Stimulated activated CD8-positive, alpha-beta memory T cell treated with anti-CD3 and anti-CD28 coated beads, Interleukin-2, amount 100 ng/mL, for 1 hour (primary cell): Measurements from ENCODE around the gene NUCKS1.

Source experiments
- DNase-seq, 2 donors: peaks; one replicate each; pipeline ENCODE4 v3.0.0-alpha.2; 2020; ENCODE audit warnings: low read depth in 2 of 2

NUCKS1 gene, protein sequence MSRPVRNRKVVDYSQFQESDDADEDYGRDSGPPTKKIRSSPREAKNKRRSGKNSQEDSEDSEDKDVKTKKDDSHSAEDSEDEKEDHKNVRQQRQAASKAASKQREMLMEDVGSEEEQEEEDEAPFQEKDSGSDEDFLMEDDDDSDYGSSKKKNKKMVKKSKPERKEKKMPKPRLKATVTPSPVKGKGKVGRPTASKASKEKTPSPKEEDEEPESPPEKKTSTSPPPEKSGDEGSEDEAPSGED

DNA sequence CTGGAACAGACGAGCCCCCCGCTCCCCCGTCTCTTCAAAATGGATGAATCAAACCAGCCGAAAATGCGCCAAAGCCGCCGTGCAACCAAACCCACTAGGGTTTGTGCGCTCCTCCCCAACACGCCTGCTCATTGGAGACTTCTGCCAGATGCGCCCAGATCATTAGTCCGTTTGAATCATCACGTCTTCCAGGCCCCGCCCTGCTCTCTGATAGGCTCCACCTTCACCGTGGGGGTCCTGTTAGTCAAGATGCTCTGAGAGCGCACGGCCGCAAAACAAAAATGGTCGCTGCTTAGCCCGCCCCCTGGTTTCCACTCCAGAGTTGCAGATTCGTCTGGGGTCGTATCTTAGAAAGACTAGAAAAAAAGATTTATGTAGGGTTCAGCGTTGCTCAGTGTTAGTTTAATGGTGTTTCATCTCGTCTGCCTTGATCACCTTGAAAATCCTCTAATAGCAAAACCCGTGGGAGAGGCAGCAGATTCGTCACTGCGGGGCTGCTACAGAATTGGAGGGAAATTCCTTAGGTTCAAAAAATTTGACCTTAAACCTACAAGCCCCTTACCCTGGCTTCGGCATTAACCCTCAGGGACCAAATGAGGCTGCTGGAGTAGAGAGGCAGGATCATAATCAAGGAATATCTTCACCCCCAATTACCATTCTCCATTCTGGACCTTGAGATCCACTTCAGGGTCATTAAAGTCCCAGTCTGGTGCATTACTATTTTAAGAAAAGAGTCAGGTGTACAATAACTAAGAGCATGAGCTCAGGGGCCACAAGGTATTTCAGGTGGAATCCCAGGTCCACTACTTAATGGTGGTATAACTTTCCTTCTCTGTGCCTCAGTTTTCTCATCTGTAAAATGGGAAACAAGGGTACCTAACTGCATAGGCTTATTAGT is at the start of gene NUCKS1:
Gene NUCKS1, minus strand, starts transcription at position 45 of the 898 bp plus-strand sequence. CDS start 209 bp downstream, outside the sequence.
- peak; percentile 86 to 93 for DNase-seq

DNA sequence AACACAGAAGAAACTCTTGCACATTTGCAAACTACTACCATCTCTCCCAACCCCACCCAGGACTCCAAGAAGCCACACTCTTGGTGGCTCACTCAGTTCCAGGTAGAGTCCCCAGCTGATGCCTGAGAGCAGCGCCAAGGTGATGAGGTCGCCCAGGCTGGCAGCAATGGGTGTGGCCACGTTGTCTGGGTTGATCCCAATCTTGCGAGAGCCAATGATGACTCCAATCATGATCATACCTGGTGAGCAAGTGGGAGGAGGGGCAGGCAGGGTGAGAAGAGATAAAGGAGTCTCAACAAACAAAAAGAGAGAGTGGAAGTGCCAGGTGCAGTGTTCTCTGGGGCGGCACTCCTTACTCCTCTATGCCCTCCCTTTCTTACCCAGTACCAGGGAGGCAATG is 48.6 kb upstream of the NUCKS1 start:
- no peak for DNase-seq

DNA sequence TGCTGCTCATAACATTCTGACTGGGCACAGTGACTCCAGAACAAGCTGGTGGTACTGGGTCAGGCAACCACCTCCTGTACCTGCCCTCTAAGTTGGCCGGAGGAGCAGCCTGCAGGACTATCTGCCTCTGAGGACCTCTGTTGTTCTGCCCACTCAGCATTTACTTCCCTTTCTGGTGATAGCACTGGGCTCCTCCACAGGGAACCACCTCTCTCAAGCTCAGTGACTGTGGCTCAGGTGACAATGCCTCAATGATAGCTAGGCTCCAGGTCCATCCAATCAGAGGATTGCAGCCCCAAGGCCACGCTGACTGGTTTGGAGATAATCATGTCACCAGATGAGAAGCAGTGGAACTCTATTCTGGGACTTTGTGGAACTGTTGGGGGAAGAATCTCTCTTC is 47.2 kb upstream of the NUCKS1 start:
- DNase-seq: no peak

DNA sequence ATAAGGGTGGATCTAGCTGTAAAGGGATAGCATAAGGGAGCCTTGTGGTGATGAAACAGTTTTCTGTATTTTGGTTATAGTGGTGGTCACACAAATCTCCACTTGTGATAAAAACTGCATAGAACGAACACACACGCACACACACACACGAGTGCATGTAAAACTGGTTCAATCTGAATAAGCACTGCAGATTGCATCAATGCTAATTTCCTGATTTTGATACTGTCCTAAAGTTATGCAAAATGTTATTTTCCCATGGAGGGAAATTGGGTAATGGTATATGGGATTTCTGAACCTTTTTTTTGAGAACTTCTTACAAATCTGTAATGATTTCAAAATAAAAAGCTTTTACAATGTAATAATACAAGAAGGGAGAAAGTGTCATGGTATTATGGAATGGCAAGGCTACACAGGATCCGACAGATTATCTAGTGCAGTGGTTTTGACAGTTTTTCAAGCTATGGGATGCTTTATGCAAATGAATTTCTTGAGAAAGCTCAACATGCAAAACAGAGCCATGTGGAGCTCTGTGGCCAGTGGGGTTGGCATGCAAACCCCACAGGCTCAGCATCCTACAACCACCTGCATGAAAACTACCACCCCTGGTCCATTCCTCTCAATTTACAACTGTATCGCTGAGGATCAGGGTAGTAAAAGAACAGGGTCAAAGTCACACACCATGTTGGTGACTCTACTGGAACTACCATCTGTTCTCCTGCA is 44.2 kb upstream of the NUCKS1 start:
- DNase-seq: no peak

DNA sequence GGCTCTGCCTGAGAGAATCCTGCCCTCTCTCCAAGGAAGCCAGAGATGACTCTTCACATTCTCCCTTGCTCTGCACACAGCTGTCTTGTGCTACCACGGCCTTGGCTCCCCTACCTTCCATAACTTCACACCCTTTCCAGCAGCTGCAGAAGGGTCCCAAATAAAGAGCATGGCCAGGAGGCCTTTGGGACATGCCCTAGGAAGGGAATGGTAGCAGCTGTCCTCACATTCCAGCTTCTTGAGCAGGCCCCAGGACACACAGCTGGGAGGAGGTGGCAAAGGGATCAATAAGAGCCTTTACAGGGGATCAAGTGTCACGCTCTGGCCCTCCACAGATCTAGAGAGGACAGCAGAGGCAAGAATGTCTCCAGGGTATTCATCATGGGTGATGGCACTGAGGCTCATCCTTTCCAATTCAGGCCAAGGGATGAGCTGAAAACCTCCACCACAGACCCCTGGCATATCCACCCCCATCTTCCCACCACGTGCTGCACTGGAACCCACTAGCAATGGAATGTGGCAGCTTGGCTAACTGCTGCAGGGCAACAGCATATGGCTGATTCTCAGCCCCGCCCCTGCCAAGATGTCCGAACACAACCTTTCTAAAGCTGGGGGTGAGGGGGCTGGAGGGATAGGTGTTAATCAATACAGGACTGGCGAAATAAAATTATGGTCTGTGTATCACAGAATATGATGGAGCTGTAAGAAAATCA is 43.1 kb upstream of the NUCKS1 start:
- no peak for DNase-seq

DNA sequence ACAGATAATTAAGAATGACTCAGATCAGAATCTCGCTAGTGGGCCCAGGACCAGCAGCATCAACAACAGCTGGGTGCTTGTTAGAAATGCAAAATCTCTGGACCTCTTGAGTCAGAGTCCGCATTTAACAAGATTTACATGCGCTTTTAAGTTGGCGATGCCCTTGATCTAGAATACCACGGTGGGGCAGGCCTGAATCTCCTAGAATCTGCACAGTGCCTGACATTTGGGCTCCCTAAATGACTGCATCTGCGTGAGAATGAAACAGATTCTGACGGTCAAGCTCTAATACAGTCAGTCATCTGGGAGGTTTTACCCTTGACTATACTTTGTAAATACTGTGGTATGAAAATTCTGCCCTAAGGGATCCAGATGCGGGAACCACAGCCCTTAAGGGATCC is 42.5 kb upstream of the NUCKS1 start:
- no peak for DNase-seq

DNA sequence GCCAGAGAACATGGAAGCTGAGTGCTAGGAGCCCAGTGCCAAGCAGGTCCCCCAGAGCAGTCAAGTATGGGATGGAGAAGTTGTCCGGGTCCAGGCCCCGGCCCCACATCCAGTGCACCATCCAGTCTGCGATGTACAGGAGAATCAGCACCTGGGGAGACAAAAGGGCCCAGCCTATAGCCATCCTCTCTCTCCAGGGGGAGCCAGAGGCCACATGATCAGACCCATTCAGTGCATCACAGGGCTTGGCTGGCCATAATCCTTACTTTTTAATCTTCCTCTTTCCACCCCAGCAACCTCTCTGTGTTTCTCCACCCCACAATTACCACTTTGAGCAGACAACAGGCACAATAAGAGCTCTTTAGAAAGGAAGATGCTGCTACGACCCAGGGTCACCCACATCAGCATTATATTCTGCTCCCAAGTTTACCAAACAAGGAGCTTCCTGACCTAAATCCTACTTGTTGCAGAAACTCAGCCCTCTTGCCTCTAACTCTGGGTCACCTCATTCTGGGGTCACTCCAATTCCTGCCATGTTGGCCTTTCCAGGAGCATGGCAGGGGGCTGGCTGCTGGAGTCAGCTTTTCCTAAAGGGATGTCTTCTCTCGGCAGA is 41.7 kb upstream of the NUCKS1 start:
- peak in 1 of 2 donors; percentile 24 for DNase-seq

DNA sequence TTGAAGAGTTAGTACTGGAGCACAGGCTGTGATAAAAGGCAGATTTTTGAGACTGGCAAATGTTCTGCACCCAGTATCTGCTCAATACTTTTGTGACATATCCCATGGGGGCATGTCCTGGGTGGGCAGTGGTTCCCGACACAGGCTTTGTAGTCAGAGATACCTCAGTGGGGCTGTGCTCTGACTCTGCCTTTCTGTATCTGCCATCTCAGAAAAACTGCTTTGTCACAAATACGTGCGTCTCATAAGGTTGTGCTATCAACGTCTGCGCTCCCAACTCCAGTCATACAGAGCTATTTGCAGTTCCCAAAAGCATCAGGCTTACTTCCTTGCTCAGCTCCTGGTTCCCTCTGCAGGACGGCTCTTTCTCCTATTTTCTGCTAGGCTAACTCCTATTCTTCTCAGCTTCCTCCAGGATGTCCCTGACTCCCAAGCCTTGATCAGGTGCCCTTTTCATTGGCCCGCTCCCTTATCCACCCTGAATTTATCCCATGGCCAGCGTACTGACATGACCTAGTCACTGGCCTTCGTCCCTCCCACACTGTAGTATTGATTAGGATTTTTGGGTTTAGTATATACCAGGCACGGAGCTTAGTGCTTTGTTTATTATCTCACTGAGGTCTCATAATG is 37.4 kb upstream of the NUCKS1 start:
- no peak for DNase-seq

DNA sequence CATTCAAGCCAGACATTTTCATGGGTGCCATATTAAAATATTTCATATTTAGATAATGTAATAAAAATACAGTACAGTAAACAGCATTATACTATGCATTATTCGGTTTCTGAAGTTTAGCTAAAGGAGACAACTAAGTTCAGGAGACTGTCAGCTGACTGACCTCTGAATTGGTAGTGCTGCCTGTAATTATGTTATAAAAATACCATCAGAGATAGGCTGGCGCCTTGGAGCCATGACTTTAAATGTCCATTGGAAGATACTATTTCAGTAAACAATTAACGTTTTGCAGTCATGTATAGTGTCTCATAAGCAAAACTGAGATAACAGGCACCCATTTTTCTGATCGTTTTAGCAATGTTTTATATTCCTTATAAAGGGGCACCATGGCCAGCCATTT is 36.6 kb upstream of the NUCKS1 start:
- no peak for DNase-seq

DNA sequence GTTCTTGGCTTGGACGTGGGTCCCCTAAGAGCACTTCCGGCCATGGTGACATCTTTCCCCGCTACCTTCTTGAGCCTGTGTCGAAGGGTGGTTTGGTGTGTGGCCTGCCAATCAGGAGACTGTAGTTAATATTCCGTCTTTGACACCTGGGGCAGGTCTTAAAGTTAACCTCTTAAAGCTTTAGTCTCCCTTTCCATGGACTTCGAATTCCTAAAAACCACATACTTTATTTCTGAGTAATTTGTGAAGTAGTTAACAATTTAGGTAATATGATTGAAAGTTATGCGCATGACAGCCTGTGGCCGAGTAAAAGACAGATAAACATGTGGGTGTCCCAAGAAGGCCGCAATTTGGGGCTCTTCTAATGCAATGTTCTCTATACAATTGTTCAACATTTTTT is 35.5 kb upstream of the NUCKS1 start:
- no peak for DNase-seq

DNA sequence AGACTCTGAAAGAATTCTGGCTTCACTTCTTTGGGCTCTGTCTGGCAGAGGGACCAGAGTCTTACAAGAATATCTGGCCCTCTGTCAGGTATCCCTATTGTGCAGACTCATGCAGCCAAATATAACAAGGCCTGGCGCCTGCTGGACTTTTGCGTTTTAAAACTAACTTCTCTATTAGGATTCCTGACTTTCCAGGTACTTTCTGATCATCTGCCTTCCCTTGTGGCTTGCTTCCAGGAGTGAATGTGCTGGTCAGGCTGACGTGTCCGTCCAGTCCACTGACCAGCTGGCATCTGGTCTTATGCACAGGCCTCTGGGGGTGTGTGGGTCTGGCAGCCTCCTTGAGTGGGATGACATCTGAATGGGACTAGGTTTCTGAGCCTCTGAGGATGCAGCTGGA is 33.9 kb upstream of the NUCKS1 start:
- DNase-seq: no peak

DNA sequence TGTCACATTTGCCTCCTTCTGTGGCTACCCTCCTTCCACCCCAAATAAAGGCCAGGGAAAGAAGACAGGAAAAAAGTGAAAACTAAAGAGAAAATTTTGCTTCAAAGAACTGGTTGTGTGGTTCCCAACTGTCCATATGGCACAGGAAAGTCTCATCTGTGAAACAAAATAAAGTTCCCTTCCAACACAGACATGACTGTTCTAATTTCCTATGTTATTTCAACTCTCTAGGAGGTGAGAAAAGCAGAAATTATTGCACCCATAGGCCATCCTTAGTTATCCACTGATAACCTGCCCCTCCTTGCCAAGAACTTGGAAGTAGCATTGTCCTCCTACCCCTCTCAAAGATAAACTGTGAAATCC is 33.4 kb upstream of the NUCKS1 start:
- DNase-seq: no peak

DNA sequence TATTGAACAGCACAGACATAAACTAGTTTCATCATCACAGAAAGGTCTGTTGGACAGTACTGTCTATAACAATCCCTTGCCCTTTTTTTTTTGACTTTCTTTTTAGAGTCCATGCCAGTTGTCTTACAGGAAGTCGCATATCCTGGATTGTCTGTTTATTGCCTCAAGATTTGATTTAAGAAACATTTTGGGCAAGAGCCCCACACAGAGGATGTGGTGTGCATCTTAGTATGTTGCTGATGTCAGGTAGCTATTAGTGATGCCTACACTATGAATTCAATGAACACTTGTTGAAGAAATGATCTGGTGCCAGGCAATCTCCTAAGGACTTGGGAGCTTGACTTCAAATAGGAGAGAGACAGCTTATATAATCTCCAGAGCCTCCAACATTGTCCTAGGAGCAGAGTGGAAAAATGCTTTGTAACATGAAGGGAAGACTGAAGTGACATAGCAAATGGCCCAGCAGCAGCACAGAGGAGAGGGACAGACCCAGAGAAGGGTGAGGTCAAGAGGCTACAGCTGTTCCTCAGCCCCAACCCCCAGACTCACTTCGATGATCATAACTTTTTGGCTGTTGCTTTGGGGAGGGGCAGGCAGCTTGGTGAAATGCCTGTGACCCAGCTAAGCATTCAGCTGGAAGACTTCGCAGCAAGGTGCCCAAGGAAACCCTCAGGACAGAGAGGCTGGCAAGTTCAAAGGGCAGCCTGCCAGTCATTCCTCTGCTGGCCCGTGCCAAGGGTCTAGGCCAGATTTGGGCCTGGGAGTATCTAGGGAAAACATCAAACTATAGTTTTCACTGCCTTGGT is 32.8 kb upstream of the NUCKS1 start:
- DNase-seq: no peak

DNA sequence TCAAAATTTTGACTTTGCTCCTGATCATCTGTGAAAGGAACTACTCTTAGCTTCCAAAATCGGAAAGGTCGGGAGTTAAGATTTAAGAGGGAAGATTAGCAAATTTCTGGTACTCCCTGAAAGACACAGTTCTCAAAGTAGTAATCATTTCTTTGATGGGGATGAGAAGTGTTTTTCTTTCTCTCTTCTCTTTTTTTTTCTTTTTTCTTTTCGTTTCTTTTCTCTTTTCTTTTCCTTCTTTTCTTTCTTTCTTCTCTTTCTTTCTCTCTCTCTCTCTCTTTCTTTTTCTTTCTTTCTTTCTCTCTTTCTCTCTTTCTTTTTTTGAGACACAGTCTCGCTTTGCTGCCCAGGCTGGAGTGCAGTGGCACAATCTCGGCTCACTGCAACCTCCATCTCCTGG is 30.4 kb upstream of the NUCKS1 start:
- no peak for DNase-seq

DNA sequence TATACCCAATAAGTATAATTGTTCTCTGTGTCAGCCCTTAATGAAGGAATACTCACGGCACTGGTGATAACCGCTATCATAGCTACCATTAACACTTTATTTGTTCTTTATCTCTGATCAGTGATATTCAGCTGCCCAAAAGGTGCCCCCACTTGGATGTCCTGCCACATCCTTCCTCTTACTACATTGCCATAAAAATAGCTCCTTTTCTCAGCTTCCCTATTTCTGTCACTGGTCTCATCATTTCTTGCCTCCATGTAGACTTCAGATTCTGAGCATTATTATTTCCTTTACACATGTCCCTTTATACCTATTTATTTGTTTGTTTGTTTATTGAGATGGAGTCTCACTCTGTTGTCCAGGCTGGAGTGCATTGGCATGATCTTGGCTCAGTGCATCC is 28.0 kb upstream of the NUCKS1 start:
- no peak for DNase-seq

DNA sequence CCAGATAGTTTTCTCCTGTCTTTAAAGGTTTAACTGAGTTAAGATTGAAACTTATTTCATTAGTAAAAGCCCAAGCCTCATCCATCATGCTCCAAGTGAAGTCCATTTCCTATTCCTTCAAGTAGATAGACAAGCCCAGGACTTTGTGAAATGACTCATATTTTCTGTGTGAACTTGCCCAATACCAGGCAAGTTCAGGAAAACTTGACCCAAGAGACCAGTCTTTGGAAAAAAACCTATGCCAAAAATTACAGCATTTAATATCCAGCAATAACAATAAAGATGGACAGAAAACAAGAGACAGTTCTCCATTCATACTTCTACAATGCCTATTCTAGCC is 25.7 kb upstream of the NUCKS1 start:
- DNase-seq: no peak

DNA sequence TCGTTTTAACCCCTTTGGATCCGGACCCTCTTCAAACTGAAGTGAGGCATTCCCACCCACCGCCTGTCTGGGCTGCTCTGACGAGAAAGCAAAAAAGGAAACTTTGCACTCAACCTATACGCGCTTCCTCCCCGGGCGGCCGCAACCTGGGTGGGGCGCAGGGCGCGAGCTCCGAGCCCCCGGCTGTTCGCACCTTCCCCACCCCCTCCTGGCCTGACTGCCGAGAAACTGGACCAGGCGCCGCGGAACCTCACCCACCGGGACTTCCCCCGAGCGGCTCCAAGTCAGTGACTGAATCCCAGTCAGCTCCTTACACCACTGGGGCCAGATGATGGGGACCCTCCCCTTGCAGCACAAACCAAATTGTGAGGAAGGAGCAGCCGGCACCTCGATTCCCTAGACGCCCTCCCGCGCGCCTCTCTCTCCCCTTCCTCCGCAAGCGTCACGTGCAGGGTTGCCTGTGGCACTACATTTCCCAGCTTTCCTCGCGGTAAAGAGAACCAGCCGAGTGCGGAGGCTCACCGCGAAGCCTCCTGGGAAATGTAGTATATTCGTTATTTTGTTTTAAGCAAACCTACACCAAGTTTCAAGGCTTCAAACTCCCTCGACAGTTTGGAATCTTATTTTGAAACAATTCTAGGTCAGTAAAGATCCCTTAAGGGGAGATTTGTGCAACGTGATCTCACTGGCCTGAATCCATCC is 25.2 kb upstream of the NUCKS1 start, which contains the start of gene RAB29:
Gene RAB29, minus strand, starts transcription at position 468 of the 702 bp plus-strand sequence. CDS start 526 bp downstream, outside the sequence.
- peak; percentile 61 to 78 for DNase-seq

DNA sequence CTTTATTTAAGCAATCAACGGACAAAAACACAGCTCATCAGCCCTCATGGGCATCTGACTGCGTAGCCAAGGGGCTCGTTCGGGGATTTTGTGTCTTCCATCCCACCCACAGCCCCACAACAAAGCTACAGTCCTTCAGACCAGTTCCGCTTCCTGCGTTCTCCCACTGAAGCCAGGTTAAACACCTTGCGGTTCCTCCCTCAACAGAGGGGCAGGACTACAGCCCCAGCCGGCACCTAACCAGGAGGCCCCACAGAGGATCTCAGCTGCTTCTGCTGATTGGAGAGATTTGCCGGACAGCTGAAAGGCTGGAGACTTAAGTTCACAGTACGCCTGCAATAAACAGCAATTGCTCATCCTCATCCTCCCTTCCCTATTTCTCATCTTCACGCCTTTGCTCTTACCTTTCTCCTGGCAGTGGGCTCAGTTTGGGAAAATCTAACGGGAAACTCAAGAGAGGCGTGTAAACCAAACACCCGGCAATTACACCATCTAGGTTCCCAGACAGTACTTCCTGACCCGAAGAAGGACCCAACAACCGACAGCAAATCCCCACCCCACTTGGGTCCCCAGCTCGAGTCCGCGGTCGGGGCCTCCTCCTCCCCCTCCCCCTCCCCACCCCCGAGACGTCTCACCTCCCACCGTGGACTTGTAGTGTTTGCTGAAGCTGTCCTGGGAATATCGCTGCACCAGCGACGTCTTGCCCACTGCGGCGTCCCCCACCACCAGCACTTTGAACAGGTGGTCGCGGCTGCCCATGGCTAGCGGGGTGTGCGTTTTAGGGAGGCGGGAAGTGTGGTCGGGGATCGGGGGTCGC is 24.4 kb upstream of the NUCKS1 start:
- peak; percentile 7 to 9 for DNase-seq

DNA sequence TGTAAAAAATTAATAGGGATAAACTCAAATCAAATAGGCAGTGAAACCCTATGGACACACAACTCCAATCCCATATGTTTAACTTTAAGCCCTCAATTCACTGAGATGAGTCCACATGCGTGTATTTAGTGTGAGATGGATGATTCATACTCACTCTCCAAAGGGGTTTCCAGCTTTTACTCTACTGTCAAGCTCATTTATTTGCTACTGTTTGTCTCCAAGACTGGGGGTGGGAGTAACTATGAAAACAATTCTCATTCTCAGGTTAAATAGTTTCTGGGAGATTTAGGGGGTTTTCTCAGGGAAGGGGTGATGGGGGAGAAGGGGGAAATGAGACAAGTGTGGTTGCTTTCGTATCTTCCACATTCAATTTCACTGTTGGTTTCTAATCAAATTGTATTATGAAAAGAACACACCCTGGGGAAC is 22.6 kb upstream of the NUCKS1 start:
- DNase-seq: no peak
